ENCODE measurements around the gene DBH.

Gene DBH

GRCh38 chr9:133629221-133630110 lies 6.7 kb upstream of the DBH start:
- no peak for ATAC-seq

GRCh38 chr9:133631111-133631510 lies 5.1 kb upstream of the DBH start:
- ATAC-seq, result no peak
- TF ChIP-seq PPARA (CRISPR knock-in tag; IDR thresholded peaks at IDR 0.05; ENCODE audit: borderline replicate concordance) (no peak), RARB (CRISPR knock-in tag; IDR thresholded peaks at IDR 0.05) (no peak), ESRRG (CRISPR knock-in tag; IDR thresholded peaks at IDR 0.05) (no peak), BACH2 (CRISPR knock-in tag; IDR thresholded peaks at IDR 0.05; ENCODE audit: borderline replicate concordance) (no peak), TCF4 (CRISPR knock-in tag; IDR thresholded peaks at IDR 0.05; ENCODE audit: borderline replicate concordance) (no peak), CSDC2 (CRISPR knock-in tag; IDR thresholded peaks at IDR 0.05) (no peak), ZNF565 (CRISPR knock-in tag; conservative IDR thresholded peaks at IDR 0.05; ENCODE audit: low read depth) (no peak)
- TF ChIP-seq, protein P1, sequence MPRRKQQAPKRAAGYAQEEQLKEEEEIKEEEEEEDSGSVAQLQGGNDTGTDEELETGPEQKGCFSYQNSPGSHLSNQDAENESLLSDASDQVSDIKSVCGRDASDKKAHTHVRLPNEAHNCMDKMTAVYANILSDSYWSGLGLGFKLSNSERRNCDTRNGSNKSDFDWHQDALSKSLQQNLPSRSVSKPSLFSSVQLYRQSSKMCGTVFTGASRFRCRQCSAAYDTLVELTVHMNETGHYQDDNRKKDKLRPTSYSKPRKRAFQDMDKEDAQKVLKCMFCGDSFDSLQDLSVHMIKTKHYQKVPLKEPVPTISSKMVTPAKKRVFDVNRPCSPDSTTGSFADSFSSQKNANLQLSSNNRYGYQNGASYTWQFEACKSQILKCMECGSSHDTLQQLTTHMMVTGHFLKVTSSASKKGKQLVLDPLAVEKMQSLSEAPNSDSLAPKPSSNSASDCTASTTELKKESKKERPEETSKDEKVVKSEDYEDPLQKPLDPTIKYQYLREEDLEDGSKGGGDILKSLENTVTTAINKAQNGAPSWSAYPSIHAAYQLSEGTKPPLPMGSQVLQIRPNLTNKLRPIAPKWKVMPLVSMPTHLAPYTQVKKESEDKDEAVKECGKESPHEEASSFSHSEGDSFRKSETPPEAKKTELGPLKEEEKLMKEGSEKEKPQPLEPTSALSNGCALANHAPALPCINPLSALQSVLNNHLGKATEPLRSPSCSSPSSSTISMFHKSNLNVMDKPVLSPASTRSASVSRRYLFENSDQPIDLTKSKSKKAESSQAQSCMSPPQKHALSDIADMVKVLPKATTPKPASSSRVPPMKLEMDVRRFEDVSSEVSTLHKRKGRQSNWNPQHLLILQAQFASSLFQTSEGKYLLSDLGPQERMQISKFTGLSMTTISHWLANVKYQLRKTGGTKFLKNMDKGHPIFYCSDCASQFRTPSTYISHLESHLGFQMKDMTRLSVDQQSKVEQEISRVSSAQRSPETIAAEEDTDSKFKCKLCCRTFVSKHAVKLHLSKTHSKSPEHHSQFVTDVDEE (CRISPR knock-in tag; IDR thresholded peaks at IDR 0.05), result no peak
- TF ChIP-seq, protein P2, sequence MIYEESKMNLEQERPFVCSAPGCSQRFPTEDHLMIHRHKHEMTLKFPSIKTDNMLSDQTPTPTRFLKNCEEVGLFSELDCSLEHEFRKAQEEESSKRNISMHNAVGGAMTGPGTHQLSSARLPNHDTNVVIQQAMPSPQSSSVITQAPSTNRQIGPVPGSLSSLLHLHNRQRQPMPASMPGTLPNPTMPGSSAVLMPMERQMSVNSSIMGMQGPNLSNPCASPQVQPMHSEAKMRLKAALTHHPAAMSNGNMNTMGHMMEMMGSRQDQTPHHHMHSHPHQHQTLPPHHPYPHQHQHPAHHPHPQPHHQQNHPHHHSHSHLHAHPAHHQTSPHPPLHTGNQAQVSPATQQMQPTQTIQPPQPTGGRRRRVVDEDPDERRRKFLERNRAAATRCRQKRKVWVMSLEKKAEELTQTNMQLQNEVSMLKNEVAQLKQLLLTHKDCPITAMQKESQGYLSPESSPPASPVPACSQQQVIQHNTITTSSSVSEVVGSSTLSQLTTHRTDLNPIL (CRISPR knock-in tag; IDR thresholded peaks at IDR 0.05; ENCODE audit: low read depth), result no peak

More at GRCh38 chr9:133629221-133630110, 6.7 kb upstream of the DBH start:
- TF ChIP-seq RARB (CRISPR knock-in tag; IDR thresholded peaks at IDR 0.05), result no peak
- no peak for TF ChIP-seq POU6F1 (CRISPR knock-in tag; IDR thresholded peaks at IDR 0.05; ENCODE audit: borderline replicate concordance, low read depth)
- no peak for TF ChIP-seq ZNF565 (CRISPR knock-in tag; conservative IDR thresholded peaks at IDR 0.05; ENCODE audit: low read depth)
- no peak for TF ChIP-seq CSRNP3 (CRISPR knock-in tag; IDR thresholded peaks at IDR 0.05)
- TF ChIP-seq ESRRG (CRISPR knock-in tag; IDR thresholded peaks at IDR 0.05), result no peak
- no peak for TF ChIP-seq ARNTL (CRISPR knock-in tag; IDR thresholded peaks at IDR 0.05; ENCODE audit: borderline replicate concordance, low read depth)
- TF ChIP-seq, protein P2 (CRISPR knock-in tag; IDR thresholded peaks at IDR 0.05; ENCODE audit: low read depth), result no peak
- no peak for TF ChIP-seq TCF4 (CRISPR knock-in tag; IDR thresholded peaks at IDR 0.05; ENCODE audit: borderline replicate concordance)
- TF ChIP-seq ZNF70 (CRISPR knock-in tag; IDR thresholded peaks at IDR 0.05), result no peak

DNA sequence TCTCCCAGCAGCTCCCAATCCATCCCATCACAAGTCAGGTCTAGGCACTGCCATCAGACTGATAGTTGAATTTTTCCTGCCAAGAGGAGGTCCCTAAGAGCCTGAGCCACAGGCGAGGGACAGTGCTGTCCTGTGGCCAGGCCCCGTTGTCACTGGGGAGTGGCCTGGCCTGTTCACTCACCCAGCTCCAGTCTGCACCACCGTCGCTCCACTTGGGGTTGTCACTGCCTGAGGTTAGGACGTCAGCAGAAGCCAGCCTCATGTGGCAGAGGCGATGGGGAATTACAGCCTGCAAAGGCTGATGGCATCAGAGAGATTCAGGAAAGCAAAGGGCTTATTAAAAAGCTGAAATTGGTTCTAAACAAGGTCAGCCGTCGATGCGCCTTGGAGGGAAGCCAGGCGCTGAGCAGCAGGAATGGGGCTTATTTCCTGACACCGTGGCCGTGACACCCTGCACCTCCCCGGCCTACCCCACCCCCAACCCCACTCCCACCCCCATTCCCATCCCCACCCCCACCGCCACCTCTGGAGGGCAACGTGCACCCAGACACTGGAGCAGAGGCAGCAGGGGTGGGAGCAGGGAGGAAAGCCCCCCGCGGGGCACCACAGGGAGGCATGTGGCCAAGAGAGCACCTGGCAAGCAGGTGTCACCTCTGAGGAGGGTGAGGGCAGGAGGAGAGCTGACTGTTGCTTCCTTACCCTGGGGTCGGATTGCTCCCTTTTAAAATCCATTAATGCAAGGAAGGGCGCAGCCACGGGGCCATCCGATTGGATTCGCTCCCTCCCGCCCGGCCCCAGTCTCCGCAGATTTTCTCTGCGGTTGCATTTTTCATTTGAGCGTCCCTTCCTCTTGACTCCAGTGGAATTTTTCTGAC lies 3.1 kb upstream of the DBH start:
- peak; percentile 42; the same call in 1 of the 3 replicates for ATAC-seq
- TF ChIP-seq CSRNP3 (CRISPR knock-in tag; IDR thresholded peaks at IDR 0.05), result no peak
- TF ChIP-seq ARNTL (CRISPR knock-in tag; IDR thresholded peaks at IDR 0.05; ENCODE audit: borderline replicate concordance, low read depth), result no peak
- no peak for TF ChIP-seq OSR1 (CRISPR knock-in tag; IDR thresholded peaks at IDR 0.05)
- TF ChIP-seq, protein P1 (CRISPR knock-in tag; IDR thresholded peaks at IDR 0.05), result 0 out of 2 replicates have a peak, but pooled peaks have one; percentile 58

Measured in SK-N-SH treated with all-trans-retinoic acid at 6 μM for 48 hours (cell line).